A549 treated with GW870086 at 1 μM for 4 hours (cell line): Measurements from ENCODE around the gene WFDC11. TPM values are rescaled to one million over a fixed set of nuclear protein-coding genes. Genes with fewer than 3 reads are reported as not detected.

Experiments used
- total RNA-seq: library from RNA; stranded (reverse); fragments of 200-300 nt; extraction: Qiagen RNA extraction; gene quantifications from 5 replicates; pipeline ENCODE4 v1.2.3, GENCODE V29; 2022; ENCODE audit warnings: low read depth

The WFDC11 gene
- total RNA-seq = not detected in 5 replicates

GRCh38 chr20:45670139-45670538 is at the start of gene WFDC11:
Gene WFDC11, minus strand, starts transcription at chr20:45670239. Its CDS starts 19,639 bp downstream, at chr20:45650600.

GRCh38 chr20:45704969-45705637 is 35.1 kb upstream of the WFDC11 start, which contains the start of gene WFDC10B:
Gene WFDC10B, minus strand, starts transcription at chr20:45705019. Its CDS starts 19,027 bp downstream, at chr20:45685992.

DNA sequence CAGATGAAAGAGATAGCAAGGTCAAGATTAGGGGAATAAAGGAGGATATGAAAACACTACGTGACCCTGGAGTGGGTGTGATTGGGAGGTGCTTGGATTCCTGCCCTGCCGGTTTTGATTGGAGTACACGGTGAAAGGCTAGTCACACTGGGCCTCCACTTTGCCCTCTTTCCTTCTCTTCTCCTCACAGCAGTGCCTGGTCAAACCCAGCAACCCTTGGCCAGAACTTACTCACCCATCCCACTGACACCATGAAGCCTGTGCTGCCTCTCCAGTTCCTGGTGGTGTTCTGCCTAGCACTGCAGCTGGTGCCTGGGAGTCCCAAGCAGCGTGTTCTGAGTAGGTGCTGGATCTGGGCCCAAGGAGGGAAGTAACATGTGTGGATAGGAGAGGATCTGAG is 31.8 kb upstream of the WFDC11 start, which contains the start of gene WFDC13:
Gene WFDC13 (plus strand): TSS at position 166 of the 400 bp plus-strand sequence. CDS start 86 bp downstream, at position 252.

GRCh38 chr20:45631184-45631583 is 38.9 kb downstream of the WFDC11 start, which contains the start of gene WFDC9:
Gene WFDC9, minus strand, starts transcription at chr20:45631284. Its CDS starts 21,103 bp downstream, at chr20:45610181.

DNA sequence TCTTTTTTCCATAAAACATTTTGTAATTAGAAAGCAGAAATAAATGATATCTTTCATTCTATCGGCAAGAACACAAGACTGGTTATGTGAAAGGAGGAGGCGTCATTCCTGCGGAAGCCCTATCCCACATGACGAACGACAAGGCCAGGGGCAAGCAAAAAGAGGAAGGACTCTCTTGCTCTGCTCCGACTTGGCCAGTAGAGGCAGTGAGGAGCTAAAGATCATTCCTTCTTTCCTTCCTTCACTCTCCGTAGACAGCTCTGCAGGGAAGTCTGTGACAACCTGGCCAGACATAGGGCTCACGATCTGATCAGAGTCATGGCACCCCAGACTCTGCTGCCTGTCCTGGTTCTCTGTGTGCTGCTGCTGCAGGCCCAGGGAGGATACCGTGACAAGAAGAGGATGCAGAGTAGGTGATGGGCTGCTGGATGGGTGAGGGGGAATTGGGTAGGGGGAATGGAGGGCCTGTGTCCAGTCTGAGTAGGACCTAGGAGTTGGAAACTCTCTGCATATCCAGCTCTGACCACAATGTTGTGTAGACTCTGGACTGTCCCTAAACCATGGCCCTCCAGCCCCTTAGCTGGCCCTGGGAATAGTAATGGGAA is 40.4 kb downstream of the WFDC11 start, which contains the start of gene WFDC10A:
Gene WFDC10A (plus strand): TSS at position 244 of the 605 bp plus-strand sequence. CDS start 75 bp downstream, at position 319.

Other genes starting within 250 kb of the WFDC11 start
- gene WFDC2, start 200.5 kb downstream of the WFDC11 start, total RNA-seq = not detected in 5 replicates
- not detected in 5 replicates for gene SPINT3, start 154.6 kb downstream of the WFDC11 start, total RNA-seq
- gene WFDC6, start 130.8 kb downstream of the WFDC11 start, total RNA-seq = not detected in 5 replicates
- not detected in 5 replicates for gene EPPIN, start 122.8 kb downstream of the WFDC11 start, total RNA-seq
- not detected in 5 replicates for gene WFDC8, start 91.0 kb downstream of the WFDC11 start, total RNA-seq
- gene WFDC10A, start 40.5 kb downstream of the WFDC11 start, total RNA-seq = not detected in 5 replicates
- not detected in 5 replicates for gene WFDC9, start 39.0 kb downstream of the WFDC11 start, total RNA-seq
- not detected in 5 replicates for gene WFDC13, start 31.8 kb upstream of the WFDC11 start, total RNA-seq
- gene WFDC10B, start 34.8 kb upstream of the WFDC11 start, total RNA-seq = not detected in 5 replicates
- gene SPINT4, start 52.1 kb upstream of the WFDC11 start, total RNA-seq = not detected in 5 replicates
- gene WFDC3, start 121.6 kb upstream of the WFDC11 start, total RNA-seq = 0.41 to 0.44 TPM in 2 of 5 replicates, not detected in the others
- 32.4 to 37.0 TPM (median 36.3 TPM) in 5 replicates for gene DNTTIP1, start 121.7 kb upstream of the WFDC11 start, total RNA-seq
- gene UBE2C, start 142.4 kb upstream of the WFDC11 start, total RNA-seq = 225 to 255 TPM (median 251 TPM) in 5 replicates
- 0.28 TPM in 2 of 5 replicates, not detected in the others for gene TNNC2, start 157.1 kb upstream of the WFDC11 start, total RNA-seq
- gene SNX21, start 163.6 kb upstream of the WFDC11 start, total RNA-seq = 8.9 to 11.5 TPM (median 10.1 TPM) in 5 replicates
- 17.5 to 19.4 TPM (median 18.7 TPM) in 5 replicates for gene ACOT8, start 187.2 kb upstream of the WFDC11 start, total RNA-seq
- 1.3 to 1.7 TPM (median 1.5 TPM) in 5 replicates for gene ZSWIM3, start 187.4 kb upstream of the WFDC11 start, total RNA-seq
- 4.8 to 6.4 TPM (median 5.8 TPM) in 5 replicates for gene ZSWIM1, start 211.0 kb upstream of the WFDC11 start, total RNA-seq
- 0.56 to 0.74 TPM (median 0.69 TPM) in 5 replicates for gene SPATA25, start 217.4 kb upstream of the WFDC11 start, total RNA-seq
- 0.99 to 1.3 TPM (median 1.1 TPM) in 5 replicates for gene NEURL2, start 221.0 kb upstream of the WFDC11 start, total RNA-seq
- gene CTSA, start 221.1 kb upstream of the WFDC11 start, total RNA-seq = 93.0 to 122 TPM (median 112 TPM) in 5 replicates
- 1.5 to 2.2 TPM (median 1.6 TPM) in 5 replicates for gene PLTP, start 241.9 kb upstream of the WFDC11 start, total RNA-seq